Activated T-cell treated with anti-CD3 and anti-CD28 coated beads, Interleukin-2, amount 50 U/mL, for 72 hours (primary cell): ENCODE results near the gene DENND1A. TPM values are rescaled to one million over a fixed set of nuclear protein-coding genes. Genes with fewer than 3 reads are reported as not detected.

ENCODE experiments used
- ATAC-seq, 2 donors: fragments of 150-1000 bp; cut with Tn5 transposase; replicated peaks in 1 of 2; 2 replicates each; pipeline ENCODE4 v1.10.0; 2021; ENCODE audit warnings: moderate library complexity in 2 of 2, mild to moderate bottlenecking in 1 of 2
- DNase-seq, 2 donors: peaks; one replicate each; pipeline ENCODE4 v3.0.0; 2021 to 2022; ENCODE audit warnings: mixed read lengths in 1 of 2
- H3K27ac Mint-ChIP-seq: one replicate; pipeline ENCODE4 v1.8.0; 2022; ENCODE audit warnings: mild to moderate bottlenecking, moderate library complexity, mixed read lengths
- H3K27me3 Mint-ChIP-seq: one replicate; pipeline ENCODE4 v1.8.0; 2022; ENCODE audit warnings: low read depth, mixed read lengths
- H3K36me3 Mint-ChIP-seq, 2 donors: one replicate each; pipeline ENCODE4 v1.8.0; 2022; ENCODE audit warnings: mixed read lengths in 2 of 2, mild to moderate bottlenecking in 1 of 2; ENCODE audit not compliant: insufficient read depth in 2 of 2
- H3K4me1 Mint-ChIP-seq: one replicate; pipeline ENCODE4 v1.8.0; 2022; ENCODE audit warnings: low read depth, mixed read lengths
- H3K4me3 Mint-ChIP-seq, 2 donors: one replicate each; pipeline ENCODE4 v1.8.0; 2022; ENCODE audit warnings: mild to moderate bottlenecking in 2 of 2, mixed read lengths in 2 of 2, moderate library complexity in 2 of 2
- H3K9me3 Mint-ChIP-seq, 2 donors: one replicate each; pipeline ENCODE4 v1.8.0; 2022; ENCODE audit warnings: mixed read lengths in 2 of 2
- total RNA-seq, 2 donors: library from RNA; stranded (reverse); gene quantifications; one replicate each; pipeline ENCODE4 v1.2.3, GENCODE V29; 2022

DENND1A gene
- total RNA-seq, 2 donors from 2014 or later, result 18.3 to 18.5 TPM

- no peaks in the 10 kb centered on the region for H3K27me3 Mint-ChIP-seq
- no peaks in the 10 kb centered on the region for H3K9me3 Mint-ChIP-seq
- no peak overlapping the region for H3K4me3 Mint-ChIP-seq
- H3K4me1 Mint-ChIP-seq, result no peaks in the 10 kb centered on the region
- ATAC-seq (no peak), DNase-seq (no peak)
- no peaks in the 10 kb centered on the region for H3K36me3 Mint-ChIP-seq
- H3K27ac Mint-ChIP-seq, result no peak overlapping the region
Measured at GRCh38 chr9:123382653-123383511, 547.0 kb downstream of the DENND1A start.

- H3K9me3 Mint-ChIP-seq, result no peaks in the 10 kb centered on the region
- H3K36me3 Mint-ChIP-seq, result no peaks in the 10 kb centered on the region
- DNase-seq (no peak), ATAC-seq (no peak)
- H3K4me3 Mint-ChIP-seq, result no peak overlapping the region
- no peaks in the 10 kb centered on the region for H3K4me1 Mint-ChIP-seq
- H3K27ac Mint-ChIP-seq, result no peak overlapping the region
- H3K27me3 Mint-ChIP-seq, result no peaks in the 10 kb centered on the region
Measured at GRCh38 chr9:123380852-123381705, 548.8 kb downstream of the DENND1A start.

- H3K36me3 Mint-ChIP-seq, result no peaks in the 10 kb centered on the region
- no peak overlapping the region for H3K4me3 Mint-ChIP-seq
- H3K9me3 Mint-ChIP-seq, result no peaks in the 10 kb centered on the region
- H3K4me1 Mint-ChIP-seq, result no peaks in the 10 kb centered on the region
- peaks cover 14% of the 10 kb centered on the region for H3K27me3 Mint-ChIP-seq
- no peak for ATAC-seq
- no peak for DNase-seq
- no peak overlapping the region for H3K27ac Mint-ChIP-seq
Measured at GRCh38 chr9:123378956-123379660, 550.8 kb downstream of the DENND1A start.

DNA sequence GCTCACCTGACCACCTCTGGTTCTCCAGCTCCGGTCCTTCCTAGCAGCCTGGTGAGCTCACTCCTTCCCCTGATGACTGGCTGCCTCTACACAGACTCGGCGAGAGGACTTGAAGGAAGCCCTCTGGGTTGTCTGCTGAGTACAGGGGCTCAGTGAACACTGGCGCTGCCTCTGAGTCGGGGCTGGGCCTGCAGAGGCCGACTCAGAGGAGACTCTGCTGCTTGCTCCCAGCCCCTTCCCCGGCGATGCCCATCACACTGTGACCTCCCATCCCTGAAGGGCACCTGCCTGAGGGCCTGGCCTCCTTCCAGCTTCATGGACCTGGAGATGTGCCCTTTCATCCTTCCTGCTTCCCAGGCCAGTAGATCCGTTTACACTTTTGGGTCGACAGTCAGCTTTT, 551.9 kb downstream of the DENND1A start:
- no peak overlapping the region for H3K4me3 Mint-ChIP-seq
- H3K27me3 Mint-ChIP-seq, result peaks cover 18% of the 10 kb centered on the region
- ATAC-seq, result no peak
- no peak overlapping the region for H3K27ac Mint-ChIP-seq
- H3K36me3 Mint-ChIP-seq, result no peaks in the 10 kb centered on the region
- no peak for DNase-seq
- H3K4me1 Mint-ChIP-seq, result no peaks in the 10 kb centered on the region
- no peaks in the 10 kb centered on the region for H3K9me3 Mint-ChIP-seq

DNA sequence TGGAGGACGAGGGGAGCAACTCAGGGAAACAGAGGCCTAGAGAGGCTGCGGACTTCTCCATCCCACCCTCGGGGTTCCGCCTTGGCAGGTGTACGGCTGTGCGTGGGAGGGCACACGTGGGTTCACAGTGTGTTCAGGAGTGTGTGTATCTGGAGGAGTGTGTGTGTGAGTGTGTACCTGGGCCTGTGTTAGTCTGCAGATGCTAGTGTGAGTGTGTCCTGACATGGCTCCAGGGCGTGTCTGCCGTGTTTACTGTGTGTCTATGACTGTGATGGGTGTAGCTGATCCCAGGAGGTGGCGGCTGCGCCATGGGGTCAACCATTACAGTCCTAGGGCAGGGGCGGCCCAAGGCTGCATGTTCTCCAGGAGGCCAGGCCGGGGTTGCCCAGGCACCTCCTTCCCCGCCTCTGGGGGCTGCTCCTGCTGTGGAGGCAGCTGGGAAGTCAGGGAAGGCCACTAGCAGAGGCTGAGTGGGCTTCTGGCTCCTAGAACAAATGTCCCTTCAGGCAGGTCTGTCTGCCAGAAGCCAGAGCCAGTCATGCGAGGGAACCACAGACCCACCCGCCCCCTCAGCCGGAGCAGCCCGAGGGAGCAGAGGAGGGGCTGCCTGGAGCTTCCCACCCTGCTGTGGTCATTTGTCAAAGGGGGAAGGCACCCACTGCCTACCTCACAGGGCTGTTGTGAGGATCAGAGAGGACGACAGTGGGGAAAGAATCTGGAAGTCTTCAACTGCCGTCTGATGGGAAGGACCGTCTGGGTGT, 552.5 kb downstream of the DENND1A start:
- DNase-seq, result no peak
- Mint-ChIP-seq H3K36me3 (no peaks in the 10 kb centered on the region), H3K4me1 (no peaks in the 10 kb centered on the region), H3K27ac (no peak overlapping the region), H3K4me3 (no peak overlapping the region), H3K27me3 (peaks cover 23% of the 10 kb centered on the region), H3K9me3 (no peaks in the 10 kb centered on the region)
- ATAC-seq, result no peak

DNA sequence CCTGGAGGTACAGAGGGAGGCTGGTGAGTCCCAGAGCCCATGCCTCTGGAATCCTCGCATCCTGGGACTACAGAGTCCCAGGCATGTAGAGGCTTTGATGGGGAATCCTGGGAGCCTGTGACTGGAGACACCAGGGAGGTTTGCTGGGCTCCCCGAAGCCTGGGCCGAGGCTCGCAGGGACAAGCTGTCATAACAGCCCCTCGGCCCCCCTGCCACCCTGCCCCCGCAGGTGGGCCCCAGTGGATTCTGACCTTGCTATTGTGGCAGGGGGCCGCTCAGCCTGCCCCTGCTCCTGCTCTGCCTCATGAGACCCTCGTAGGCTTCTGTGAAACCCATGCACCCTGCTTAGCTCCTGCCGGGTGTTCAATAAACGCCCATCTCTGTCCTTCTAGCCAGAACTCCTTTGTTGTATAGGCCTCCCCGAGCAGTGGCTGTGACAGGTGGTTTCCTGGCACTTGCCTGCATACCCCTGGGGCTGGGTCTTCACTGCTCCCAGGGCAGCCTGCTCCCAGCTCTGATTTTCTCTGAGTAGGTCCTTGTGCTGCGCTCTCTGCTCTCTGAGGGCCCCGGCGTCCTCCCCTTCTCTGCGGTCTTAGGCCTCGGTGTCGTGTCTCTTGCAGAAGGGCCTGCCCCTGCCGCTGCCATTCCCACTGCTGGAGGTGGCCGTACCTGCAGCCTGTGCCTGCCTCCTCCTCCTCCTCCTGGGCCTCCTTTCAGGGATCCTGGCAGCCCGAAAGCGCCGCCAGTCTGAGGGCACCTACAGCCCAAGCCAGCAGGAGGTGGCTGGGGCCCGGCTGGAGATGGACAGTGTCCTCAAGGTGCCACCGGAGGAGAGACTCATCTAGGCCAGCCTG, 553.5 kb downstream of the DENND1A start:
- no peaks in the 10 kb centered on the region for H3K4me1 Mint-ChIP-seq
- no peaks in the 10 kb centered on the region for H3K36me3 Mint-ChIP-seq
- ATAC-seq (no peak), DNase-seq (no peak)
- no peak overlapping the region for H3K4me3 Mint-ChIP-seq
- H3K9me3 Mint-ChIP-seq, result no peaks in the 10 kb centered on the region
- H3K27ac Mint-ChIP-seq, result no peak overlapping the region
- peaks cover 33% of the 10 kb centered on the region for H3K27me3 Mint-ChIP-seq

DNA sequence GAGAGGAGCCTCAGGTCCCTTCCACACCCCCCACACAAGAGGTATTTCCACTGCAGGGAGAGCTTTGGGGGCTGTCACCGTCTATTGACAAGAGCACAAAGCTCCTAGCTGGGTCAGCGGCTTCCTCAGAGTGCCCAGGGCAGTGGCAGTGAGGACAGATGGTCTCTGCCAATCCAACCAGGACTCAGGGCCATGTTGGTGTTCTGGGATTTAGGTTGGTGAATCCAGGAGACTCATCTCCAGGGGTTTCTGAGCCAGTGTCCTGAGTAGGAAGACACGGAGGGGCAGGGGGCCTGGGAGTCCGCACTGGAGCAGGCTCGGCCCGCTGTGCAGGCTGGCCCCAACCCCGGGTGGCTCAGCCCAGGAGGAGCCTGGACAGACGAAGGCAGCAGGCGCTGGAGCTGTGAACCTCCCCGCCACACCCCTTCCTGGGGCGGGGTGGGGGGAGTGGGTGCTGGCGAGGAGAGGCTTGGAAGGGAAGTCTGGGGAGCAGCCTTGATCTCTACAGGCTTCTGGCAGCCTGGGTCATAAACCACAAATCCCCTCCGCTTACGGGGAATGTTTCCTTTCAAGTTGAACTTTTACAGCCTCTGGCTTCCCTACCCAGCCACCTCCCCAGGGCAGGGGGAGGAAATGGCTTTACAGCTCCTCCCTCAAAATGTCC, 554.3 kb downstream of the DENND1A start:
- H3K36me3 Mint-ChIP-seq, result no peaks in the 10 kb centered on the region
- no peak for ATAC-seq
- H3K27me3 Mint-ChIP-seq, result peaks cover 33% of the 10 kb centered on the region

GRCh38 chr9:123373946-123374345, 556.0 kb downstream of the DENND1A start:
- Mint-ChIP-seq H3K4me1 (no peaks in the 10 kb centered on the region), H3K36me3 (no peaks in the 10 kb centered on the region), H3K4me3 (peak overlapping the region in 1 of 2 donors; percentile 5), H3K9me3 (no peaks in the 10 kb centered on the region), H3K27ac (no peak overlapping the region), H3K27me3 (peaks cover 39% of the 10 kb centered on the region)
- DNase-seq (no peak), ATAC-seq (no peak)

More for the DNA sequence above, 554.3 kb downstream of the DENND1A start:
- no peak overlapping the region for H3K27ac Mint-ChIP-seq
- DNase-seq, result no peak
- no peaks in the 10 kb centered on the region for H3K4me1 Mint-ChIP-seq
- no peaks in the 10 kb centered on the region for H3K9me3 Mint-ChIP-seq
- no peak overlapping the region for H3K4me3 Mint-ChIP-seq

- ATAC-seq (peak in 1 of 2 donors; percentile 11), DNase-seq (no peak)
- no peaks in the 10 kb centered on the region for H3K9me3 Mint-ChIP-seq
- H3K27me3 Mint-ChIP-seq, result peaks cover 39% of the 10 kb centered on the region
- H3K4me3 Mint-ChIP-seq, result no peak overlapping the region
- no peaks in the 10 kb centered on the region for H3K36me3 Mint-ChIP-seq
- H3K4me1 Mint-ChIP-seq, result no peaks in the 10 kb centered on the region
- no peak overlapping the region for H3K27ac Mint-ChIP-seq
Measured at GRCh38 chr9:123373447-123373923, 556.4 kb downstream of the DENND1A start.

DNA sequence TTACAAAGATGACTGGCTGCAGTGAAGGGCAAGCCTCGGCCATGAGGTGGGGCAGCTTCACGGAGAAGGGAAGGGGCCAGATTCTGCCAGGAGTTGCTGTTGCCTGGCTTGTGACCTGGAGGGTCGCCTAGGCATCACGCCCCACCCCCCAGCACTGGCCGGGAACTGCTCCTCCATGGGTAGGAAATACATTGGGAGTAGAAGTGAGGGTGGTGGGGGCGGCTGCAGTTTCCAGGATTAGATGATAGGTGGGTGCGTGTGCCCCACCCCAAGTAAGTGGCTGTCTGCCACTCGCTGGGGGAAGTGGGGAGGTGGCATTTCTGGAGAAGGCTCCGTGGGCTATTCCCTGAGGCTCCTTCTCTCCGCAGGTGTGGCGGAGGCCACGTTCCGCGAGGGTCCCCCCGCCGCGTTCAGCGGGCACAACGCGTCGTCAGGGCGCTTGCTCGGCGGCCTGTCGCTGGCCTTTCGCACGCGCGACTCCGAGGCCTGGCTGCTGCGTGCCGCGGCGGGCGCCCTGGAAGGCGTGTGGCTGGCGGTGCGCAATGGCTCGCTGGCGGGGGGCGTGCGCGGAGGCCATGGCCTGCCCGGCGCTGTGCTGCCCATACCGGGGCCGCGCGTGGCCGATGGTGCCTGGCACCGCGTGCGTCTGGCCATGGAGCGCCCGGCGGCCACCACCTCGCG, 557.0 kb downstream of the DENND1A start:
- ATAC-seq, result no peak
- H3K4me3 Mint-ChIP-seq, result no peak overlapping the region
- H3K27me3 Mint-ChIP-seq, result peaks cover 39% of the 10 kb centered on the region
- DNase-seq, result no peak
- H3K9me3 Mint-ChIP-seq, result no peaks in the 10 kb centered on the region
- no peak overlapping the region for H3K27ac Mint-ChIP-seq
- no peaks in the 10 kb centered on the region for H3K36me3 Mint-ChIP-seq
- H3K4me1 Mint-ChIP-seq, result no peaks in the 10 kb centered on the region
